Astrocyte of the spinal cord (primary cell): ENCODE results near the gene SLC38A9.

ENCODE experiments used
- DNase-seq: peaks from one replicate; pipeline ENCODE4 v3.0.0; 2011; ENCODE audit warnings: low read depth, low spot score
- H3K4me3 ChIP-seq: 2 replicates; pipeline ENCODE4 v1.5.1; 2011; ENCODE audit warnings: low read depth, mild to moderate bottlenecking, low read length, moderate library complexity
- in situ Hi-C: cut with HindIII; loops from 2 replicates; pipeline ENCODE4 v1.10.0; 2017; ENCODE audit warnings: low sequenced_read_pairs
- TF ChIP-seq, protein P1 (sequence below): IDR thresholded peaks from 2 replicates; pipeline ENCODE4 v1.5.1; 2012; ENCODE audit warnings: low read depth, mild to moderate bottlenecking, low read length, inconsistent platforms

Gene SLC38A9

DNA sequence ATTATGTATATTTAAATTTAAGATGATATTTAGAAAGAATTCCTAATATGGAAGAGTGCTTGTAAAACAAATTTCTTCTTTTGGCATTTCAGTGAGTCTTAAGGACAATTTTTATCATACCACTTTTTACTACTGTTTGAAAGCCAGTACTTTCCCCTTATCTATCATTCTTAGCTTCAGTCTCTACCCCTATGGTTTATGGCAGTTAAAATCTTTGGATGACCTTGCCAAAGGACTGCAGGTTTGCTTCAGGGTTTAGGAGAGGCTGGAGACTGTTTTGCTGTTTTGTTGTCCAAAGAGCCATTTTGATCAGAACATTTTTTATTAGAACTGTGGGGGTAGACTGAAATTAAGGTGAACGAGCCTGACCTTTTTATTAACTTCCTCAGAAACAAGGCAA, 30.8 kb downstream of the SLC38A9 start:
- in situ Hi-C loops, result no loop called here
- DNase-seq, result no peak
- no peak overlapping the region for H3K4me3 ChIP-seq
- TF ChIP-seq, protein P1, sequence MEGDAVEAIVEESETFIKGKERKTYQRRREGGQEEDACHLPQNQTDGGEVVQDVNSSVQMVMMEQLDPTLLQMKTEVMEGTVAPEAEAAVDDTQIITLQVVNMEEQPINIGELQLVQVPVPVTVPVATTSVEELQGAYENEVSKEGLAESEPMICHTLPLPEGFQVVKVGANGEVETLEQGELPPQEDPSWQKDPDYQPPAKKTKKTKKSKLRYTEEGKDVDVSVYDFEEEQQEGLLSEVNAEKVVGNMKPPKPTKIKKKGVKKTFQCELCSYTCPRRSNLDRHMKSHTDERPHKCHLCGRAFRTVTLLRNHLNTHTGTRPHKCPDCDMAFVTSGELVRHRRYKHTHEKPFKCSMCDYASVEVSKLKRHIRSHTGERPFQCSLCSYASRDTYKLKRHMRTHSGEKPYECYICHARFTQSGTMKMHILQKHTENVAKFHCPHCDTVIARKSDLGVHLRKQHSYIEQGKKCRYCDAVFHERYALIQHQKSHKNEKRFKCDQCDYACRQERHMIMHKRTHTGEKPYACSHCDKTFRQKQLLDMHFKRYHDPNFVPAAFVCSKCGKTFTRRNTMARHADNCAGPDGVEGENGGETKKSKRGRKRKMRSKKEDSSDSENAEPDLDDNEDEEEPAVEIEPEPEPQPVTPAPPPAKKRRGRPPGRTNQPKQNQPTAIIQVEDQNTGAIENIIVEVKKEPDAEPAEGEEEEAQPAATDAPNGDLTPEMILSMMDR, result no peak

DNA sequence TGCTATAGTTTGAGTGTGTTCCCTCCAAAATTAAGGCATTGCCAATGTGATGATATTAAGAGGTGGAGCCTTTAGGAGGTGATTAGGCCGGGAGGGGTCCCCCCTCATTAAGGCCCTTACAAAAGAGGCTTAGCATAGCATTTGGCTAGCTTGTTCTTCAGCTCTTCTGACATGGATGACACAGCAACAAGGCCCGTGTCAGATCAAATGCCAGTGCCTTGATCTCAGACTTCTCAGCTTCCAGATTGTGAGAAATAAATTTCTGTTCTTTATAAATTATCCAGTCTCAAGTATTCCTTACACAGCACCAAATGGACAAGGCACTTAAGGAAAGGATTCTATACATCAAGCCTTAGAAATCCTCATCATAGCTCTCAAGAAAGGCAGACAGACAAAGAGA, 31.8 kb downstream of the SLC38A9 start:
- in situ Hi-C loops, result no loop called here
- H3K4me3 ChIP-seq, result no peak overlapping the region
- DNase-seq, result no peak
- TF ChIP-seq, protein P1, result no peak

DNA sequence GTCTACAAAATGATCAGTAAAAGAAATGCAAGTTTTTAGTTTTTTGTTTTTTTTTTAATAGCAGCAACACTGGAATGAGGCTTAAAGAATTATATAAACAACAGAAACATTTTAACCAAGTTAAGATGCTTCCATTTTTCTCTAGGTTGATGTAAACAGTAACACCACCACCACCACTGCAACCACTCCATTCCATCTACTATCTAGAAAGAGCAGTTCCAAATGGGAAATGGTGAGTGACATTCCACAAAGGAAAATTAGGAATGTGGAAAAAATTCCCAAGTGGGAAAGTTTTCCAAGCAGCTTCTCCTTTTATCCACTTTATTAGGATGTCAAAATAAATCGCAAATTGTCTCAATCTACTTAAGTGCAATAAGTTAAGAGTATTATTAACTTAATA, 32.6 kb downstream of the SLC38A9 start:
- no peak overlapping the region for H3K4me3 ChIP-seq
- TF ChIP-seq, protein P1, result no peak
- no peak for DNase-seq
- in situ Hi-C loops, result no loop called here

DNA sequence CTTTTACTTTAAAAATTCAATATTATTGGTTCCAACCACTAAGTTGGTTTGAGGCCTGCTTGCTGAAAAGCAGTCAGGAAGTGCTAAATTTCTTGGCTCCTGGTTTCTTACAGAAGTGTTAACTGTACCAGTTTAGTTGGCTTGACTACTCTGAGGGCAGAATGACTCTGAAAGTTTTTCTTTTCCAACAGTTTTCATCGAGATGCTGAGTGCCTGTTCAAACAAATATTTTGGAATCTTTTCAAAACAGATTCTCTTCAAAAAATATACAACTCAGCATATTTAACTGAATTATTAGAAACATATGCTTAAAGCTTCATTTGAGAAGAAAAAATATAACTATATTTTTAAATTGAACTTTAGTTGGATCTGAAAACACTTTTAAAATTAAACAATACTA, 37.0 kb downstream of the SLC38A9 start:
- in situ Hi-C loops, result no loop called here
- DNase-seq, result peak; percentile 35
- H3K4me3 ChIP-seq, result no peak overlapping the region

DNA sequence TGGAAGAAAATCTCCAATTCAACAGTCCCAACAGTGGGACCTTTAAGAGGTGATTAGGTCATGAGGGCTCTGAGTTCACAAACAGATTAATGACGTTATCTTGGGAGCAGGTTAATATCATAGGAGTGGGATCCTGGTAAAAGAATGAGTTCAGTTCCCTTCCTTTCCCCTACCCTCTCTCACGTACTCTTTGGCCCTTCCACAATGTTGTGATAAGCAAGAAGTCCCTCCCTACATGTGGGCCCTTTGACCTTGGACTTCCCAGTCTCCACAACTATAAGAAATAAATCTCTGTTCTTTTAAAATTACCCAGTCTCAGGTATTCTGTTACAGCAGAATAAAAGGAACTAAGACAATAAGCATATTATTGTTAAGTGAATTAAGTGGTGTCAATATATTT, 37.8 kb downstream of the SLC38A9 start:
- no peak for DNase-seq
- in situ Hi-C loops, result no loop called here
- H3K4me3 ChIP-seq, result no peak overlapping the region
- TF ChIP-seq, protein P1, result no peak

More for the DNA sequence above, 37.0 kb downstream of the SLC38A9 start:
- TF ChIP-seq, protein P1, result no peak

DNA sequence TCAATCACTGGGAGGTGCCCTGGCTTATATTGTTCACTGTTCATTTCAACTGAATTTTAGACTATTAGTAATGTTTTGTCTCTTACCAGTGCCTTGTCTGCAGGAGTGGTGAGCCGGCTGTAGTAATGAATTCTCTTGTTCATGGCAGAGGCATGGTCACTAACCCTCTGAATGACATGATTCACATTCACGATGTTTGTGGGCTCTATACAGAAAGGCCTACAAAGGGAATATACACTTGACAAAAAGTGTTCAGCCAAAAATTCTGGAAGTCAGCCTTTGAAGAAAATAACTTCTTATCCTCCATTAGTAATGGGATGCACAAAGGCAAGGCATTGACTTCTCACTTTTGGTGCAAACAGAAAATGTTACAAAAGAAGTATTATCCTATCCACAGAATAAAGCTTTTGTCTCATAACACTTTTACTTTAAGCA, 39.6 kb downstream of the SLC38A9 start:
- in situ Hi-C loops, result no loop called here
- TF ChIP-seq, protein P1, result no peak
- H3K4me3 ChIP-seq, result no peak overlapping the region
- DNase-seq, result peak; percentile 38

DNA sequence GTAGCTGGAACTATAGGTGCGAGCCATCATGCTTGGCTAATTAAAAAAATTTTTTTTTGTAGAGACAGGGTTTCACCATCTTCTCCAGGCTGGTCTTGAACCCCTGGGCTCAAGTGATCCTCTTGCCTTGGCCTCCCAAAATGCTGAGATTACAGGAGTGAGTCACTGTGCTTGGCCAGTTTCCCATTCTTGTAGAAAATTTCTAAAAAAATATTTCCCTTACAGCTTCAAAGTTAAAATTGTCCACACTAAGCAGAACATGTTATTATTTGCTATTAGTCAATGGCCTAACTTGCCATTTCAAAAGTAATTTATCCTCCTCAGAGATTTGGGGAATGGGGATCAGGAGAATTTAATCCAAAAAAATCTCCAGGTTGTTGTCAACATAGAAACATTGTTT, 40.1 kb downstream of the SLC38A9 start:
- in situ Hi-C loops, result no loop called here
- DNase-seq, result peak; percentile 15
- H3K4me3 ChIP-seq, result no peak overlapping the region
- TF ChIP-seq, protein P1, result no peak
